Immature natural killer cell (primary cell): ENCODE results near the gene CREB3L4. TPM values are rescaled to one million over a fixed set of nuclear protein-coding genes. Genes with fewer than 3 reads are reported as not detected.

Experiments used
- DNase-seq, 3 donors: peaks; one replicate each; pipeline ENCODE4 v3.0.0; 2022; ENCODE audit warnings: mixed read lengths in 1 of 3
- H3K27ac Mint-ChIP-seq, 6 donors: one replicate each; pipeline ENCODE4 v1.8.0; 2020; ENCODE audit warnings: mixed read lengths in 6 of 6, mild to moderate bottlenecking in 5 of 6, inconsistent platforms in 4 of 6, moderate library complexity in 3 of 6
- H3K27me3 Mint-ChIP-seq, 3 donors: one replicate each; pipeline ENCODE4 v1.8.0; 2020 to 2021; ENCODE audit warnings: low read depth in 3 of 3, mild to moderate bottlenecking in 3 of 3, mixed read lengths in 3 of 3, moderate library complexity in 3 of 3, inconsistent platforms in 1 of 3
- H3K36me3 Mint-ChIP-seq, 3 donors: one replicate each; pipeline ENCODE4 v1.8.0; 2020; ENCODE audit warnings: mixed read lengths in 3 of 3, inconsistent platforms in 2 of 3, mild to moderate bottlenecking in 2 of 3
- H3K4me1 Mint-ChIP-seq, 2 donors: one replicate each; pipeline ENCODE4 v1.8.0; 2020; ENCODE audit warnings: inconsistent platforms in 2 of 2, mild to moderate bottlenecking in 2 of 2, mixed read lengths in 2 of 2, moderate library complexity in 1 of 2
- H3K4me3 Mint-ChIP-seq, 5 donors: one replicate each; pipeline ENCODE4 v1.8.0; 2020; ENCODE audit warnings: mild to moderate bottlenecking in 5 of 5, mixed read lengths in 5 of 5, inconsistent platforms in 3 of 5, moderate library complexity in 3 of 5
- H3K9me3 Mint-ChIP-seq, 6 donors: one replicate each; pipeline ENCODE4 v1.8.0; 2020; ENCODE audit warnings: mild to moderate bottlenecking in 6 of 6, mixed read lengths in 6 of 6, inconsistent platforms in 4 of 6, moderate library complexity in 3 of 6
- polyA plus RNA-seq, 3 donors: library from polyadenylated mRNA; unstranded; fragments of 300-500 nt; fragmentation: Illumina TruSeq; gene quantifications; one replicate each; pipeline ENCODE4 v1.2.3, GENCODE V29; 2021

The CREB3L4 gene
- polyA plus RNA-seq, 3 donors from 2014 or later = 10.0 to 17.6 (median 15.2) TPM

GRCh38 chr1:153929981-153930948 is 37.4 kb upstream of the CREB3L4 start:
- peaks cover 0 to 17% (median 4%) of the 10 kb centered on the region in 3 donors for H3K36me3 Mint-ChIP-seq
- no peak for DNase-seq
- H3K4me1 Mint-ChIP-seq = peaks cover 12 to 14% of the 10 kb centered on the region in 2 donors
- peak overlapping the region in 2 of 6 donors; percentile 16 to 83 for H3K27ac Mint-ChIP-seq
- H3K9me3 Mint-ChIP-seq = no peaks in the 10 kb centered on the region
- H3K4me3 Mint-ChIP-seq = no peak overlapping the region
- peaks cover 0 to 3% (median 0%) of the 10 kb centered on the region in 3 donors for H3K27me3 Mint-ChIP-seq

GRCh38 chr1:153932156-153933131 is 35.3 kb upstream of the CREB3L4 start:
- Mint-ChIP-seq H3K4me1 (peaks cover 15 to 18% of the 10 kb centered on the region in 2 donors), H3K9me3 (no peaks in the 10 kb centered on the region), H3K27me3 (peaks cover 0 to 3% (median 2%) of the 10 kb centered on the region in 3 donors), H3K27ac (peak overlapping the region in 1 of 6 donors; percentile 48), H3K36me3 (peaks cover 0 to 35% (median 8%) of the 10 kb centered on the region in 3 donors), H3K4me3 (no peak overlapping the region)
- DNase-seq = no peak

DNA sequence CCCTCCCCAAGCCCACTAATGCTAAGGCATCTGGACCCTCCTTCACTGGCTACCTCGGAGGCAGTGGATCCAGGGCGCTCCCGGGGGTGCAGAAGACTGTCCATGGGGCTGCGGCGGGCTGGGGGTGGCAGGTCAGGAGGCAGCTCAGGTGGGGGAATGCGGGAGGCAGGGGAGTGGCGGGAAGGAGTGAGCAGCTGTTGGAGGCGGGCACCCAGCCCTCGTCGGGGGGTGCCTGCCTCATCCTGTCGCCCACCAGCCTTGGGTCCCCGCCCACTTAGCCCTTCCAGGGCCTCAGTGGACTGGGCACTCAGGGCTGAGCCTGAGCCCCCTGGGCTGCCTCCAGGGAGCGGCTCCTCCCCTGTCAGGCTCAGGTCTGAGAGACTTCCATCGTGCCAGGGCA is 34.3 kb upstream of the CREB3L4 start:
- no peak for DNase-seq
- Mint-ChIP-seq H3K27ac (peak overlapping the region in 1 of 6 donors; percentile 40), H3K4me1 (peaks cover 13 to 16% of the 10 kb centered on the region in 2 donors), H3K9me3 (no peaks in the 10 kb centered on the region), H3K36me3 (peaks cover 0 to 39% (median 8%) of the 10 kb centered on the region in 3 donors), H3K27me3 (peaks cover 0 to 3% (median 2%) of the 10 kb centered on the region in 3 donors), H3K4me3 (no peak overlapping the region)

GRCh38 chr1:153933955-153934354 is 33.7 kb upstream of the CREB3L4 start:
- H3K4me1 Mint-ChIP-seq = peaks cover 11 to 15% of the 10 kb centered on the region in 2 donors
- peaks cover 0 to 3% (median 2%) of the 10 kb centered on the region in 3 donors for H3K27me3 Mint-ChIP-seq
- no peak overlapping the region for H3K4me3 Mint-ChIP-seq
- H3K36me3 Mint-ChIP-seq = peaks cover 0 to 42% (median 8%) of the 10 kb centered on the region in 3 donors
- H3K27ac Mint-ChIP-seq = peak overlapping the region in 2 of 6 donors; percentile 40 to 62
- DNase-seq = no peak
- H3K9me3 Mint-ChIP-seq = no peaks in the 10 kb centered on the region

GRCh38 chr1:153934746-153935145 is 33.0 kb upstream of the CREB3L4 start:
- H3K9me3 Mint-ChIP-seq = no peaks in the 10 kb centered on the region
- no peak overlapping the region for H3K4me3 Mint-ChIP-seq
- no peak for DNase-seq
- peaks cover 0 to 2% (median 1%) of the 10 kb centered on the region in 3 donors for H3K27me3 Mint-ChIP-seq
- peaks cover 16 to 21% of the 10 kb centered on the region in 2 donors for H3K4me1 Mint-ChIP-seq
- H3K27ac Mint-ChIP-seq = peak overlapping the region in 2 of 6 donors; percentile 40 to 53
- peaks cover under 1 to 46% (median 8%) of the 10 kb centered on the region in 3 donors for H3K36me3 Mint-ChIP-seq

DNA sequence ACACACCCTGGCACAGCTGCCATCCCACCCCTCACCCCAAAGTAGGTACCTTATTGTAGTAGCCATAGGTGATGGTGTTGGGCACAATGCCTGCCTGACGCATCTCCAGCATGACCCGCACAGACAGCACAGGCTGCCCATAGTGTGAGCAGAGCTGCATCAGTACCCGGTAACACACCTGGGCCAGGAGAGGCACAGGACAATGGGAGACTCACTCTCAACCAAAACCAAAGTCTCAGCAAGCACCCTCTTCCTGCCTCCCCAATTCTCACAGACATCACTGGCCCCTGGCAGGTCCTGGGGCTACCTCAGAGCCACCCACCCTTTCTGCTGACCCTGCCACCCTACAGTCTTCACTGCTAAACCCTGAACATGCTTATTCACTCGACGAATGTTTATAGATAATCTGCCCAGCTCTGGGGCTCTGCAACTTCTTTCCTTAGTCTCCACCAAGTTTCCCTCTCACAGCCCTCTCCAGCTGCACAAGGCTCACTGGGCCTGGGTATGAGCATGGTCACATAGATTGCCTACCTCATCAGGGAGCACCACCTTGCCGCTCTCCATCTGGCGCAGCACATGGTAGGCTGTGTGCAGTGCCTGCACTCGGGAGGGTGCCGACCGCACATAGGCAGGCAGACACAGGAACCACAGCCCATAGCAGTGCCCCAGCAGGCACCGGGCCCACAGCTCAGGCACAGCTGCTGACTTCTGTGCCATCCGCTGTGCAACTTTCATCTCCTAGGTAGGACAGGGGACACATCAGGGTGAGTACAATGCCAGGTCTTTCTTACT is 31.5 kb upstream of the CREB3L4 start:
- H3K27ac Mint-ChIP-seq = peak overlapping the region in 5 of 6 donors; percentile 16 to 64 (median 30)
- DNase-seq = no peak
- H3K4me1 Mint-ChIP-seq = peaks cover 17 to 30% of the 10 kb centered on the region in 2 donors
- H3K9me3 Mint-ChIP-seq = no peaks in the 10 kb centered on the region
- peak overlapping the region in 1 of 5 donors; percentile 50 for H3K4me3 Mint-ChIP-seq
- H3K36me3 Mint-ChIP-seq = peaks cover 9 to 57% (median 13%) of the 10 kb centered on the region in 3 donors
- peaks cover 0 to 2% (median 1%) of the 10 kb centered on the region in 3 donors for H3K27me3 Mint-ChIP-seq

- no peak overlapping the region for H3K4me3 Mint-ChIP-seq
- H3K9me3 Mint-ChIP-seq = no peaks in the 10 kb centered on the region
- peaks cover 0 to 2% (median 1%) of the 10 kb centered on the region in 3 donors for H3K27me3 Mint-ChIP-seq
Observed at GRCh38 chr1:153937331-153937730, 30.4 kb upstream of the CREB3L4 start.

GRCh38 chr1:153938996-153939395 is 28.7 kb upstream of the CREB3L4 start:
- H3K27ac Mint-ChIP-seq = peak overlapping the region in 4 of 6 donors; percentile 17 to 68 (median 58)
- H3K27me3 Mint-ChIP-seq = peaks cover 0 to 2% (median 0%) of the 10 kb centered on the region in 3 donors
- H3K4me3 Mint-ChIP-seq = no peak overlapping the region
- DNase-seq = no peak
- no peaks in the 10 kb centered on the region for H3K9me3 Mint-ChIP-seq
- H3K36me3 Mint-ChIP-seq = peaks cover 13 to 67% (median 17%) of the 10 kb centered on the region in 3 donors
- H3K4me1 Mint-ChIP-seq = peaks cover 37 to 49% of the 10 kb centered on the region in 2 donors

More at GRCh38 chr1:153937331-153937730, 30.4 kb upstream of the CREB3L4 start:
- peak overlapping the region in 3 of 6 donors; percentile 30 to 51 (median 32) for H3K27ac Mint-ChIP-seq
- peaks cover 9 to 62% (median 13%) of the 10 kb centered on the region in 3 donors for H3K36me3 Mint-ChIP-seq
- peaks cover 24 to 32% of the 10 kb centered on the region in 2 donors for H3K4me1 Mint-ChIP-seq
- DNase-seq = no peak

DNA sequence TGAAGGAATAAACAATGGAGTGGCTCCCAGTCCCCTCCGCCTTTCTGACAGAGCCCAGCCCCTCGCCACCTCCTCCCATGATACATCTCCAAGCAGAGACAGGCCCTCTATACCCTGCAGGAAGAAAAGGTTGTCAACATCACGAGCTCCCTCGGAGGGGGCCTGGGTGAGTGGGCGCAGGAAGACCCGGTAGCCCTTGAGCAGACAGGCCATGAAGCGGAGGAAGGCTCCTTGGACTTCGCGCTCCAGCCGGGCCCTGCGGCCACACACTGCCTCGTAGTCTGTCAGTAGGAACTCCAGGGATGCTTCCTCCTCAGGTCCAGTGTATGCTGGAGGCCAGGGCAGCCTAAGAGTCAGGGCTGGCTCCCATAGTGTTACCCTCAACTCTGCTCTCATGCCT is 28.2 kb upstream of the CREB3L4 start:
- Mint-ChIP-seq H3K36me3 (peaks cover 14 to 66% (median 15%) of the 10 kb centered on the region in 3 donors), H3K27ac (peak overlapping the region in 3 of 6 donors; percentile 53 to 65 (median 62))

GRCh38 chr1:153940756-153941155 is 26.9 kb upstream of the CREB3L4 start:
- H3K36me3 Mint-ChIP-seq = peaks cover 13 to 57% (median 17%) of the 10 kb centered on the region in 3 donors
- H3K4me3 Mint-ChIP-seq = no peak overlapping the region
- DNase-seq = no peak
- peaks cover 7 to 14% (median 11%) of the 10 kb centered on the region in 3 donors for H3K27me3 Mint-ChIP-seq
- H3K4me1 Mint-ChIP-seq = peaks cover 52 to 65% of the 10 kb centered on the region in 2 donors
- peak overlapping the region in 3 of 6 donors; percentile 13 to 67 (median 43) for H3K27ac Mint-ChIP-seq
- H3K9me3 Mint-ChIP-seq = no peaks in the 10 kb centered on the region

More for the DNA sequence above, 28.2 kb upstream of the CREB3L4 start:
- Mint-ChIP-seq H3K27me3 (peaks cover 0 to 2% (median 1%) of the 10 kb centered on the region in 3 donors), H3K4me1 (peaks cover 42 to 54% of the 10 kb centered on the region in 2 donors), H3K9me3 (no peaks in the 10 kb centered on the region), H3K4me3 (no peak overlapping the region)
- no peak for DNase-seq

- Mint-ChIP-seq H3K4me1 (peaks cover 57 to 70% of the 10 kb centered on the region in 2 donors), H3K27me3 (peaks cover 11 to 18% (median 13%) of the 10 kb centered on the region in 3 donors), H3K4me3 (peak overlapping the region in 1 of 5 donors; percentile 18), H3K36me3 (peaks cover 11 to 47% (median 17%) of the 10 kb centered on the region in 3 donors), H3K27ac (peak overlapping the region; percentile 12 to 99 (median 86)), H3K9me3 (no peaks in the 10 kb centered on the region)
- DNase-seq = no peak
Observed at GRCh38 chr1:153941826-153942725, 25.6 kb upstream of the CREB3L4 start.
